GM18526 (cell line): Measurements from ENCODE around the gene USP24.

Experiments
- POLR2A ChIP-seq: IDR thresholded peaks from 3 replicates; pipeline ENCODE4 v1.6.1; 2011; ENCODE audit not compliant: insufficient read length; ENCODE audit errors: extremely low read depth

Gene USP24

GRCh38 chr1:55081188-55081904, 133.8 kb downstream of the USP24 start:
- TF ChIP-seq POLR2A = no peak

- TF ChIP-seq POLR2A = no peak
These were observed 135.5 kb downstream of the USP24 start for GRCh38 chr1:55079651-55080050.

- no peak for TF ChIP-seq POLR2A
These were observed 136.7 kb downstream of the USP24 start for GRCh38 chr1:55078470-55078869.

GRCh38 chr1:55076356-55076755, 138.8 kb downstream of the USP24 start:
- no peak for TF ChIP-seq POLR2A

- TF ChIP-seq POLR2A = no peak
These were observed 140.7 kb downstream of the USP24 start for GRCh38 chr1:55074455-55074854.

- TF ChIP-seq POLR2A = no peak
These were observed 141.8 kb downstream of the USP24 start for GRCh38 chr1:55073187-55073916.

GRCh38 chr1:55071477-55071876, 143.7 kb downstream of the USP24 start:
- TF ChIP-seq POLR2A = no peak

GRCh38 chr1:55070293-55071164, 144.6 kb downstream of the USP24 start:
- no peak for TF ChIP-seq POLR2A

GRCh38 chr1:55069280-55069679, 145.9 kb downstream of the USP24 start:
- TF ChIP-seq POLR2A = no peak

- no peak for TF ChIP-seq POLR2A
These were observed 146.5 kb downstream of the USP24 start for GRCh38 chr1:55068638-55069037.

GRCh38 chr1:55067914-55068313, 147.2 kb downstream of the USP24 start:
- no peak for TF ChIP-seq POLR2A

GRCh38 chr1:55067022-55067778, 148.0 kb downstream of the USP24 start:
- TF ChIP-seq POLR2A = no peak

- no peak for TF ChIP-seq POLR2A
These were observed 149.5 kb downstream of the USP24 start for GRCh38 chr1:55065648-55066047.

GRCh38 chr1:55064861-55065263, 150.3 kb downstream of the USP24 start:
- no peak for TF ChIP-seq POLR2A

- no peak for TF ChIP-seq POLR2A
These were observed 151.0 kb downstream of the USP24 start for GRCh38 chr1:55064071-55064581.
